SK-N-SH (cell line): ENCODE data around the gene TOP3A. TPM values are rescaled to one million over a fixed set of nuclear protein-coding genes. Genes with fewer than 3 reads are reported as not detected.

Source experiments
- CTCF ChIA-PET: fragments of 300-600, 350-600 bp; formaldehyde crosslinking; extraction: SDS; loops from one replicate; lab custom pipeline; 2021; lab: Yijun Ruan, JAX
- POLR2A ChIA-PET: fragments of 350-600 bp; sonication (Branson Sonifier 250); formaldehyde crosslinking; extraction: SDS; loops from one replicate; lab custom pipeline; 2020; ENCODE audit warnings: antibody characterized with exemption, inconsistent platforms; lab: Yijun Ruan, JAX
- DNase-seq: peaks from one replicate; pipeline ENCODE4 v3.0.0; 2012
- H2AFZ ChIP-seq: fragments of 200-600 bp; sonication (generic); 2 replicates; pipeline ENCODE4 v1.8.1; 2016; ENCODE audit warnings: antibody characterized with exemption, mild to moderate bottlenecking, low read depth
- H3F3A ChIP-seq: fragments of 200-600 bp; sonication (generic); replicated peaks from 2 replicates; pipeline ENCODE3; 2016; ENCODE audit warnings: antibody characterized with exemption, mild to moderate bottlenecking; ENCODE audit not compliant: insufficient read depth
- H3K27ac ChIP-seq, 2 experiments: fragments of 200-500 bp in 1 of 2; fragments of 200-600 bp in 1 of 2; sonication (Bioruptor generic) in 1 of 2; sonication (generic), shearing (Covaris generic) in 1 of 2; 2 replicates each; pipeline versions ENCODE4 v1.5.1 to v1.6.1; 2014 to 2016; ENCODE audit warnings: low read depth in 2 of 2, inconsistent platforms in 1 of 2, low read length in 1 of 2, mild to moderate bottlenecking in 1 of 2, mixed read lengths in 1 of 2
- H3K27me3 ChIP-seq: fragments of 200-600 bp; sonication (generic), shearing (Covaris generic); 2 replicates; pipeline ENCODE4 v1.6.1; 2016; ENCODE audit warnings: mixed run types; ENCODE audit not compliant: insufficient read depth
- H3K36me3 ChIP-seq, 2 experiments: fragments of 200-500 bp in 1 of 2; fragments of 200-600 bp in 1 of 2; sonication (Bioruptor generic) in 1 of 2; sonication (generic) in 1 of 2; replicated peaks in 1 of 2; 2 replicates each; pipeline versions ENCODE3 to v1.5.1; 2014 to 2016; ENCODE audit warnings: low read length in 1 of 2, mild to moderate bottlenecking in 1 of 2; ENCODE audit not compliant: insufficient read depth in 2 of 2, control insufficient read depth in 1 of 2
- H3K4me1 ChIP-seq, 2 experiments: fragments of 200-500 bp in 1 of 2; fragments of 200-600 bp in 1 of 2; sonication (Bioruptor generic) in 1 of 2; sonication (generic), shearing (Covaris generic) in 1 of 2; 2 replicates each; pipeline versions ENCODE4 v1.5.1 to v1.6.1; 2014 to 2016; ENCODE audit warnings: low read depth in 1 of 2, low read length in 1 of 2, mixed run types in 1 of 2; ENCODE audit not compliant: insufficient read depth in 2 of 2, control insufficient read depth in 1 of 2
- H3K4me2 ChIP-seq: fragments of 200-600 bp; sonication (generic), shearing (Covaris generic); 2 replicates; pipeline ENCODE4 v1.6.1; 2017; ENCODE audit warnings: mixed run types
- H3K4me3 ChIP-seq, 2 experiments: fragments of 200-500 bp in 1 of 2; fragments of 200-600 bp in 1 of 2; sonication (Bioruptor generic) in 1 of 2; sonication (generic), shearing (Covaris generic) in 1 of 2; 2 replicates each; pipeline versions ENCODE4 v1.5.1 to v1.8.1; 2014 to 2016; ENCODE audit warnings: low read depth in 2 of 2, inconsistent platforms in 1 of 2, low read length in 1 of 2, mild to moderate bottlenecking in 1 of 2, mixed read lengths in 1 of 2, moderate library complexity in 1 of 2
- H3K79me2 ChIP-seq: fragments of 200-600 bp; sonication (generic); 2 replicates; pipeline ENCODE4 v1.8.1; 2017; ENCODE audit warnings: mild to moderate bottlenecking; ENCODE audit not compliant: insufficient read depth
- H3K9ac ChIP-seq: fragments of 200-600 bp; sonication (generic); 2 replicates; pipeline ENCODE4 v1.6.1; 2017; ENCODE audit warnings: mixed run types
- H3K9me2 ChIP-seq: fragments of 200-600 bp; sonication (generic); 2 replicates; pipeline ENCODE4 v1.6.1; 2017; ENCODE audit warnings: mixed run types
- H3K9me3 ChIP-seq: fragments of 200-600 bp; sonication (generic); 2 replicates; pipeline ENCODE4 v1.6.1; 2017; ENCODE audit warnings: mixed run types, mild to moderate bottlenecking, moderate library complexity
- H4K20me1 ChIP-seq: fragments of 200-600 bp; sonication (generic); 2 replicates; pipeline ENCODE4 v1.6.1; 2017; ENCODE audit warnings: mild to moderate bottlenecking, mixed run types; ENCODE audit not compliant: insufficient read depth
- CHD2 ChIP-seq: fragments of 150-350 bp; IDR thresholded peaks from 2 replicates; pipeline ENCODE4 v1.6.1; 2018; ENCODE audit warnings: low read length; ENCODE audit not compliant: partially characterized antibody
- ELF1 ChIP-seq: IDR thresholded peaks from 2 replicates; pipeline ENCODE4 v1.4.0; 2012
- EP300 ChIP-seq, 2 experiments: IDR thresholded peaks; 2 replicates each; pipeline versions ENCODE4 v1.4.0 to v1.6.1; 2012; ENCODE audit warnings: borderline replicate concordance in 1 of 2, low read depth in 1 of 2, low read length in 1 of 2
- EZH2phosphoT487 ChIP-seq: fragments of 200-600 bp; sonication (generic); IDR thresholded peaks from 2 replicates; pipeline ENCODE4 v1.6.1; 2017; ENCODE audit warnings: low read depth, mixed run types, mild to moderate bottlenecking, antibody characterized with exemption, moderate library complexity, borderline replicate concordance
- FOXJ3 ChIP-seq: sonication (generic); formaldehyde crosslinking; IDR thresholded peaks from 2 replicates; pipeline ENCODE4 v1.5.1; 2020; ENCODE audit warnings: mild to moderate bottlenecking, missing genetic modification reagents
- FOXM1 ChIP-seq: IDR thresholded peaks from 2 replicates; pipeline ENCODE4 v1.4.0; 2012; ENCODE audit warnings: low read depth, mild to moderate bottlenecking
- MEF2A ChIP-seq: IDR thresholded peaks from 2 replicates; pipeline ENCODE4 v1.4.0; 2012; ENCODE audit warnings: low read depth, borderline replicate concordance
- RAD21 ChIP-seq: IDR thresholded peaks from 2 replicates; pipeline ENCODE4 v1.6.1; 2012; ENCODE audit warnings: mild to moderate bottlenecking, low read length
- RCOR1 ChIP-seq: fragments of 150-350 bp; IDR thresholded peaks from 2 replicates; pipeline ENCODE4 v1.6.1; 2017; ENCODE audit warnings: antibody characterized with exemption, low read length
- SMC3 ChIP-seq: IDR thresholded peaks from 2 replicates; pipeline ENCODE4 v1.6.1; 2012; ENCODE audit warnings: low read depth, low read length, improper control_type of control experiment
- TCF12 ChIP-seq: IDR thresholded peaks from 2 replicates; pipeline ENCODE4 v1.4.0; 2012
- YY1 ChIP-seq: IDR thresholded peaks from 2 replicates; pipeline ENCODE4 v1.4.0; 2012; ENCODE audit warnings: low read depth, mild to moderate bottlenecking
- WGBS: methylation state at CpG from one replicate; pipeline ENCODE4 v1.1.6; 2017; ENCODE audit warnings: low lambda C conversion rate; 5-methylcytosine and 5-hydroxymethylcytosine counted together
- polyA plus RNA-seq, 3 experiments: library from polyadenylated mRNA; depleted of rRNA; stranded (reverse); fragments of >200 nt; gene quantifications; 2 replicates each; pipeline ENCODE4 v1.2.3, GENCODE V29; 2012
- TF ChIP-seq, protein P1 (sequence below): IDR thresholded peaks from 2 replicates; pipeline ENCODE4; 2012
- TF ChIP-seq, protein P2 (sequence below): IDR thresholded peaks from 2 replicates; pipeline ENCODE4 v1.4.0; 2012; ENCODE audit warnings: low read depth
- TF ChIP-seq, protein P3 (sequence below): IDR thresholded peaks from 2 replicates; pipeline ENCODE4 v1.6.1; 2012; ENCODE audit warnings: mild to moderate bottlenecking, low read depth, low read length, moderate library complexity

TOP3A gene
- polyA plus RNA-seq, 1 of the 3 experiments (the other 2 are of a cell fraction) = 14.7 TPM

DNA sequence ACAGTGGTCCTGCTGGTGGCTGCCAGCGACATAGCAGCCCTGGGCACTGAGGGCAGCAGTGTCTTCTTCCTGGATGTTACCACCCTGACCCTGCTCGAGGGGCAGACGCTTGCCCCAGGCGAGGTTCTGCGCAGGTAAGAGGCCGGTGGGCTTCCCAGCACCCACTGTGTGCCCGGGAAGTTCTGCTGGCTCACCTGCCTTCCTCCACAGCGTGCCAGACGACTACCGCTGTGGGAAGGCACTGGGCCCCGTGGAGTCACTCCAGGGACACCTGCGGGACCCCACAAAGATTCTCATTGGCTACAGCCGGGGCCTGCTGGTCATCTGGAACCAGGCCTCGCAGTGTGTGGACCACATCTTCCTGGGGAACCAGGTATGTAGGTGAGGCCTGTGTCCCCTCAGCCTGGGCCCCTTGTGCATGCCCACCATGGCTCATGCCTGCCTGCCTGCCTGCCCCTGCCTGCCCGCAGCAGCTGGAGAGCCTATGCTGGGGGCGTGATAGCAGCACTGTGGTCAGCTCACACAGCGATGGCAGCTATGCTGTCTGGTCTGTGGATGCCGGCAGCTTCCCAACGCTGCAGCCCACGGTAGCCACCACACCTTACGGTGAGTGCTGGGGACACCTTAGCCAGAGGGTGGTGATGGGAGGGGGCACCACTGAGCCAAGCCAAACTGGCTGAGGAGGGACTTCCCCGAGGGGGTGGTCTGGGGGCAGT lies 80.8 kb downstream of the TOP3A start (continued):
- TF ChIP-seq, protein P1, sequence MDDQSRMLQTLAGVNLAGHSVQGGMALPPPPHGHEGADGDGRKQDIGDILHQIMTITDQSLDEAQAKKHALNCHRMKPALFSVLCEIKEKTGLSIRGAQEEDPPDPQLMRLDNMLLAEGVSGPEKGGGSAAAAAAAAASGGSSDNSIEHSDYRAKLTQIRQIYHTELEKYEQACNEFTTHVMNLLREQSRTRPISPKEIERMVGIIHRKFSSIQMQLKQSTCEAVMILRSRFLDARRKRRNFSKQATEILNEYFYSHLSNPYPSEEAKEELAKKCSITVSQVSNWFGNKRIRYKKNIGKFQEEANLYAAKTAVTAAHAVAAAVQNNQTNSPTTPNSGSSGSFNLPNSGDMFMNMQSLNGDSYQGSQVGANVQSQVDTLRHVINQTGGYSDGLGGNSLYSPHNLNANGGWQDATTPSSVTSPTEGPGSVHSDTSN = no peak
- no peak for TF ChIP-seq YY1
- no peak for TF ChIP-seq FOXJ3 (CRISPR knock-in tag)
- no peak for TF ChIP-seq CHD2
- no peak for TF ChIP-seq ELF1
- no peak for TF ChIP-seq SMC3
- TF ChIP-seq EZH2phosphoT487 = no peak
- TF ChIP-seq MEF2A = no peak
- TF ChIP-seq EP300 (IDR thresholded peaks at IDR 0.05; ENCODE audit: borderline replicate concordance in 1 of 2, low read depth in 1 of 2, low read length in 1 of 2) = no peak

DNA sequence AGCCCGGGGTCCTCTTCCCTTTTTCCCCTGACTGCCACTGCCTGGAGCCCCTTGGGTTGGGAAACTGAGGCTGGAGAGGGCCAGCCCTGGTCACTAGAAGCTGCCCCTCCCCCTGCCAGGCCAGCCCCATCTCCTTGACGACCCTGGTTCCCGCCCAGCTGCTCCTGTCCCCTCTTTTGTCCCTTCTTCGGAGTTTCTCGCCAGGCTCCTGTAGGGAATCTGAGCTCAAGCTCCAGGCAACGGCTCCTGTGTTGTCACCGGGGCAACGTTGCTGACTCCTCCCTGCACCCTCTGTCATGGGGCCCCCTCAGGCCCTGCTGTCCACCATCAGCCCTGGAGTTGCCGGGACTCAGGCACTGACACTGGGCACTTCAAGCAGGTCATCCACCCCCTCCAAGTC lies 83.6 kb downstream of the TOP3A start:
- Histone ChIP-seq H3K27ac (no peak overlapping the region), H3K4me3 (no peak overlapping the region), H3K4me2 (no peak overlapping the region), H4K20me1 (0 out of 2 replicates have a peak, but pooled peaks cover 17% of the 10 kb centered on the region), H3K9me3 (no peaks in the 10 kb centered on the region), H3K36me3 (peaks cover 0 to 12% of the 10 kb centered on the region in 2 experiments), H3F3A (peaks cover 4% of the 10 kb centered on the region), H3K9me2 (no peaks in the 10 kb centered on the region), H3K9ac (no peak overlapping the region), H2AFZ (no peak overlapping the region), H3K79me2 (peaks cover 52% of the 10 kb centered on the region), H3K27me3 (no peaks in the 10 kb centered on the region), H3K4me1 (peaks cover 6 to 16% of the 10 kb centered on the region in 2 experiments; a peak in 3 of 4 replicates)
- DNase-seq = no peak
- ChIA-PET POLR2A (no interaction called here), CTCF (interaction anchor here (1.1 kb wide), 1 partner anchor 91 kb away, joined by 3 read pairs; no protein-coding TSS in a partner anchor)
- TF ChIP-seq RCOR1 (no peak), TCF12 (no peak), RAD21 (no peak), MEF2A (no peak), FOXM1 (no peak), YY1 (no peak)
- TF ChIP-seq, protein P2, sequence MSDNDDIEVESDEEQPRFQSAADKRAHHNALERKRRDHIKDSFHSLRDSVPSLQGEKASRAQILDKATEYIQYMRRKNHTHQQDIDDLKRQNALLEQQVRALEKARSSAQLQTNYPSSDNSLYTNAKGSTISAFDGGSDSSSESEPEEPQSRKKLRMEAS = no peak
- TF ChIP-seq, protein P3, sequence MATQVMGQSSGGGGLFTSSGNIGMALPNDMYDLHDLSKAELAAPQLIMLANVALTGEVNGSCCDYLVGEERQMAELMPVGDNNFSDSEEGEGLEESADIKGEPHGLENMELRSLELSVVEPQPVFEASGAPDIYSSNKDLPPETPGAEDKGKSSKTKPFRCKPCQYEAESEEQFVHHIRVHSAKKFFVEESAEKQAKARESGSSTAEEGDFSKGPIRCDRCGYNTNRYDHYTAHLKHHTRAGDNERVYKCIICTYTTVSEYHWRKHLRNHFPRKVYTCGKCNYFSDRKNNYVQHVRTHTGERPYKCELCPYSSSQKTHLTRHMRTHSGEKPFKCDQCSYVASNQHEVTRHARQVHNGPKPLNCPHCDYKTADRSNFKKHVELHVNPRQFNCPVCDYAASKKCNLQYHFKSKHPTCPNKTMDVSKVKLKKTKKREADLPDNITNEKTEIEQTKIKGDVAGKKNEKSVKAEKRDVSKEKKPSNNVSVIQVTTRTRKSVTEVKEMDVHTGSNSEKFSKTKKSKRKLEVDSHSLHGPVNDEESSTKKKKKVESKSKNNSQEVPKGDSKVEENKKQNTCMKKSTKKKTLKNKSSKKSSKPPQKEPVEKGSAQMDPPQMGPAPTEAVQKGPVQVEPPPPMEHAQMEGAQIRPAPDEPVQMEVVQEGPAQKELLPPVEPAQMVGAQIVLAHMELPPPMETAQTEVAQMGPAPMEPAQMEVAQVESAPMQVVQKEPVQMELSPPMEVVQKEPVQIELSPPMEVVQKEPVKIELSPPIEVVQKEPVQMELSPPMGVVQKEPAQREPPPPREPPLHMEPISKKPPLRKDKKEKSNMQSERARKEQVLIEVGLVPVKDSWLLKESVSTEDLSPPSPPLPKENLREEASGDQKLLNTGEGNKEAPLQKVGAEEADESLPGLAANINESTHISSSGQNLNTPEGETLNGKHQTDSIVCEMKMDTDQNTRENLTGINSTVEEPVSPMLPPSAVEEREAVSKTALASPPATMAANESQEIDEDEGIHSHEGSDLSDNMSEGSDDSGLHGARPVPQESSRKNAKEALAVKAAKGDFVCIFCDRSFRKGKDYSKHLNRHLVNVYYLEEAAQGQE = no peak
- 81% methylated on average over 8 of the region's 9 CpGs for WGBS
